ENCODE data around the gene RNF145.

Gene RNF145

GRCh38 chr5:159123700-159124099, 85.7 kb downstream of the RNF145 start:
- no peak for TF ChIP-seq EGR1 (IDR thresholded peaks at IDR 0.05)
- no peak for TF ChIP-seq TEAD4 (IDR thresholded peaks at IDR 0.05)
- no peak for TF ChIP-seq FOXM1 (IDR thresholded peaks at IDR 0.05; ENCODE audit: borderline replicate concordance, low read depth)
- no peak for TF ChIP-seq NFIC (IDR thresholded peaks at IDR 0.05)
- no peak for TF ChIP-seq RAD21 (IDR thresholded peaks at IDR 0.05; ENCODE audit: low read depth)
- no peak for TF ChIP-seq TAF1 (IDR thresholded peaks at IDR 0.05; ENCODE audit: low read depth)

GRCh38 chr5:159123189-159123588, 86.2 kb downstream of the RNF145 start:
- TF ChIP-seq CEBPB (IDR thresholded peaks at IDR 0.05) (no peak), RAD21 (IDR thresholded peaks at IDR 0.05; ENCODE audit: low read depth) (no peak), YY1 (IDR thresholded peaks at IDR 0.05; ENCODE audit: low read depth) (no peak), CREB1 (IDR thresholded peaks at IDR 0.05; ENCODE audit: low read depth) (no peak), NFIC (IDR thresholded peaks at IDR 0.05) (no peak), USF1 (IDR thresholded peaks at IDR 0.05) (no peak), MAX (IDR thresholded peaks at IDR 0.05) (no peak), TEAD4 (IDR thresholded peaks at IDR 0.05) (no peak), TCF12 (IDR thresholded peaks at IDR 0.05; ENCODE audit: low read depth) (no peak), REST (IDR thresholded peaks at IDR 0.05; ENCODE audit: low read depth) (no peak)

GRCh38 chr5:159121061-159121460, 88.3 kb downstream of the RNF145 start:
- TF ChIP-seq REST (IDR thresholded peaks at IDR 0.05; ENCODE audit: low read depth) (no peak), EP300 (IDR thresholded peaks at IDR 0.05; ENCODE audit: borderline replicate concordance) (no peak), TCF12 (IDR thresholded peaks at IDR 0.05; ENCODE audit: low read depth) (no peak), NFIC (IDR thresholded peaks at IDR 0.05) (no peak), CREB1 (IDR thresholded peaks at IDR 0.05; ENCODE audit: low read depth) (no peak), USF1 (IDR thresholded peaks at IDR 0.05) (no peak), TEAD4 (IDR thresholded peaks at IDR 0.05) (no peak), RAD21 (IDR thresholded peaks at IDR 0.05; ENCODE audit: low read depth) (no peak)

- TF ChIP-seq REST (IDR thresholded peaks at IDR 0.05; ENCODE audit: low read depth) = no peak
Measured at GRCh38 chr5:159120446-159120845, 88.9 kb downstream of the RNF145 start.

- TF ChIP-seq MAX (IDR thresholded peaks at IDR 0.05) (no peak), NFIC (IDR thresholded peaks at IDR 0.05) (no peak), EP300 (IDR thresholded peaks at IDR 0.05; ENCODE audit: borderline replicate concordance) (no peak), RAD21 (IDR thresholded peaks at IDR 0.05; ENCODE audit: low read depth) (no peak), CREB1 (IDR thresholded peaks at IDR 0.05; ENCODE audit: low read depth) (no peak), USF1 (IDR thresholded peaks at IDR 0.05) (no peak), ZBTB7A (IDR thresholded peaks at IDR 0.05; ENCODE audit: low read depth) (no peak), YY1 (IDR thresholded peaks at IDR 0.05; ENCODE audit: low read depth) (no peak), TCF12 (IDR thresholded peaks at IDR 0.05; ENCODE audit: low read depth) (no peak)
Measured at GRCh38 chr5:159113405-159113804, 95.9 kb downstream of the RNF145 start.

Measured in Ishikawa (cell line).